Smooth muscle cell (in vitro differentiated cells): ENCODE results near the gene PHF1. TPM values are rescaled to one million over a fixed set of nuclear protein-coding genes. Genes with fewer than 3 reads are reported as not detected.

Experiments
- DNase-seq: peaks from one replicate; lab custom pipeline; 2025; ENCODE audit not compliant: unreplicated experiment; lab: John Stamatoyannopoulos, UW
- H2AFZ ChIP-seq: fragments of 200-600 bp; sonication (generic); 2 replicates; pipeline ENCODE4 v1.6.0; 2016; ENCODE audit warnings: antibody characterized with exemption, low read depth, mild to moderate bottlenecking
- H3F3A ChIP-seq: fragments of 200-600 bp; sonication (generic); 2 replicates; pipeline ENCODE4 v1.6.0; 2017; ENCODE audit warnings: antibody characterized with exemption, low read depth
- H3K27ac ChIP-seq: fragments of 200-600 bp; sonication (generic); 2 replicates; pipeline ENCODE4 v1.5.1; 2016; ENCODE audit warnings: low read depth, mild to moderate bottlenecking
- H3K27me3 ChIP-seq: fragments of 200-600 bp; sonication (generic); 2 replicates; pipeline ENCODE4 v1.6.1; 2016; ENCODE audit warnings: low read depth, mild to moderate bottlenecking
- H3K36me3 ChIP-seq: fragments of 200-600 bp; sonication (generic); 2 replicates; pipeline ENCODE4 v1.5.1; 2016; ENCODE audit warnings: low read depth
- H3K4me1 ChIP-seq: fragments of 200-600 bp; sonication (generic); 2 replicates; pipeline ENCODE4 v1.5.1; 2016; ENCODE audit warnings: low read depth
- H3K4me2 ChIP-seq: fragments of 200-600 bp; sonication (generic); 2 replicates; pipeline ENCODE4 v1.6.0; 2016; ENCODE audit warnings: mild to moderate bottlenecking
- H3K4me3 ChIP-seq: fragments of 200-600 bp; sonication (generic); 2 replicates; pipeline ENCODE4 v1.5.1; 2016; ENCODE audit warnings: mild to moderate bottlenecking
- H3K79me2 ChIP-seq: fragments of 200-600 bp; sonication (generic); 2 replicates; pipeline ENCODE4 v1.6.0; 2016; ENCODE audit warnings: low read depth, mild to moderate bottlenecking
- H3K9ac ChIP-seq: fragments of 200-600 bp; sonication (generic); 2 replicates; pipeline ENCODE4 v1.6.0; 2016; ENCODE audit warnings: low read depth
- H3K9me3 ChIP-seq: fragments of 200-600 bp; sonication (generic); replicated peaks from 2 replicates; pipeline ENCODE4 v1.5.1; 2016; ENCODE audit warnings: low read depth
- H4K20me1 ChIP-seq: fragments of 200-600 bp; sonication (generic); 2 replicates; pipeline ENCODE4 v1.6.0; 2016; ENCODE audit warnings: low read depth
- WGBS: methylation state at CpG from one replicate; pipeline ENCODE4 v1.1.7; 2016; ENCODE audit warnings: low lambda C conversion rate; 5-methylcytosine and 5-hydroxymethylcytosine counted together
- polyA plus RNA-seq: library from polyadenylated mRNA; unstranded; fragments of >200 nt; fragmentation: Nextera tagmentation; extraction: Ambion mirVana; gene quantifications from 2 replicates; pipeline ENCODE4 v1.2.1, GENCODE V29; 2016
- total RNA-seq: library from RNA; depleted of rRNA; stranded (reverse); fragments of >200 nt; gene quantifications from 2 replicates; pipeline ENCODE4 v1.2.3, GENCODE V29; 2014
- TF ChIP-seq, protein P1 (sequence below): fragments of 200-600 bp; sonication (generic); IDR thresholded peaks from 2 replicates; pipeline ENCODE4 v1.5.1; 2017; ENCODE audit warnings: borderline replicate concordance, mild to moderate bottlenecking, antibody characterized with exemption; ENCODE audit not compliant: insufficient read depth, poor library complexity, severe bottlenecking

Gene PHF1
- total and polyA plus RNA-seq, 2 experiments from 2014 or later: 36.9 to 39.3 TPM

DNA sequence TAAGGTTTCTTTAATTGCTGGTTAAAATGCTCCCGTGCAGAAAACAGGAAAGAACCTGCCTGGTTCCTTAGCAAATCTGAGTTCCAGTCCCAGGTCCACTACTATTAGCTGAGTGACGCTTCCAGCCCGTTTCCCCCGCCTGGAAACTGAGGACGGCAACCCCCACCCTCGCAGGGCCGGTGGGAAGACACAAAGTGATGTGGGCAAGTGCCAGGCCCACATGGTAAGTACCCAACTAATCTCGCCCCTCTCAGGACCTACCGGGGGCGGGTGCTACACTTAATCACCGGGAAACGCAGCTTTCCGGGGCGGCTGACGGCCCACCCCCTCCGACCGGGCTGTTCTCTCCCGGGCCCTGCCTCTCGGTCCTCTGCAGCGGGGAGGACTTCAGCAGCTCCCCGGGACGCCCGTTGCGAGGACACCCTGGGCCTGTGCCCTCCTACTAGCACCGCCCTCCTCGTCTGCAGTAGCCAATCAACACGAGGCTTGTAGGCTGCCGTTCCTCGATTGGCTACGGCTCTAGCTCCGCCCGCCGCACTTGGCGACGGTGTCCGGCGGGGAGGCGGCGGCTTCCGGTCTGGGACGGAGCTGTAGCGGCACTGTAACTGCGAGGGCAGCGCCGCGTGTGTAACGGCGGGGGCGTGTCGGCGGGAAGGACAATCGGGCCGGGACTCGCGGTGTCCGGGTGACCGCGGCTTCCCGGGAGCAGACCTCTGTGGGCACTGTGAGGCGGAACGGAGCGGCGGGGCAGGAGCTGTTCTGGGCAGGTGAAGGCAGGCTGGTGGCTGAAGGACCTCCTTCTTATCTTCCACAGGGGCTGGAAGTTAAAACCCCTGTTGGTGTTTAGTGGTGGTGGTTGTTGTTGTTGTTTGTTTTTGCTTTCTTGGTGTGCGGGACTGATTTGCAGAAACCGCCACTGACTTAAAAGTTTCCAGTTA is 43.5 kb downstream of the PHF1 start, which contains the start of gene ZBTB9:
Gene ZBTB9, plus strand, starts transcription at position 568 of the 938 bp plus-strand sequence. CDS start 525 bp downstream, outside the sequence.
- Histone ChIP-seq H4K20me1 (no peaks in the 10 kb centered on the region), H3F3A (peaks cover 5% of the 10 kb centered on the region), H3K9me3 (no peaks in the 10 kb centered on the region), H3K79me2 (peaks cover 18% of the 10 kb centered on the region), H3K36me3 (no peaks in the 10 kb centered on the region), H2AFZ (no peak within 1 kb of the TSS), H3K27ac (peak within 1 kb of the TSS; percentile 25), H3K4me2 (peak within 1 kb of the TSS; percentile 95), H3K4me1 (peaks cover 5% of the 10 kb centered on the region), H3K27me3 (no peaks in the 10 kb centered on the region), H3K9ac (peak within 1 kb of the TSS; percentile 72), H3K4me3 (peak within 1 kb of the TSS; percentile 89)
- WGBS: 1% methylated on average over 60 of the region's 65 CpGs
- DNase-seq: peak; percentile 77
- TF ChIP-seq, protein P1, sequence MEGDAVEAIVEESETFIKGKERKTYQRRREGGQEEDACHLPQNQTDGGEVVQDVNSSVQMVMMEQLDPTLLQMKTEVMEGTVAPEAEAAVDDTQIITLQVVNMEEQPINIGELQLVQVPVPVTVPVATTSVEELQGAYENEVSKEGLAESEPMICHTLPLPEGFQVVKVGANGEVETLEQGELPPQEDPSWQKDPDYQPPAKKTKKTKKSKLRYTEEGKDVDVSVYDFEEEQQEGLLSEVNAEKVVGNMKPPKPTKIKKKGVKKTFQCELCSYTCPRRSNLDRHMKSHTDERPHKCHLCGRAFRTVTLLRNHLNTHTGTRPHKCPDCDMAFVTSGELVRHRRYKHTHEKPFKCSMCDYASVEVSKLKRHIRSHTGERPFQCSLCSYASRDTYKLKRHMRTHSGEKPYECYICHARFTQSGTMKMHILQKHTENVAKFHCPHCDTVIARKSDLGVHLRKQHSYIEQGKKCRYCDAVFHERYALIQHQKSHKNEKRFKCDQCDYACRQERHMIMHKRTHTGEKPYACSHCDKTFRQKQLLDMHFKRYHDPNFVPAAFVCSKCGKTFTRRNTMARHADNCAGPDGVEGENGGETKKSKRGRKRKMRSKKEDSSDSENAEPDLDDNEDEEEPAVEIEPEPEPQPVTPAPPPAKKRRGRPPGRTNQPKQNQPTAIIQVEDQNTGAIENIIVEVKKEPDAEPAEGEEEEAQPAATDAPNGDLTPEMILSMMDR: no peak

DNA sequence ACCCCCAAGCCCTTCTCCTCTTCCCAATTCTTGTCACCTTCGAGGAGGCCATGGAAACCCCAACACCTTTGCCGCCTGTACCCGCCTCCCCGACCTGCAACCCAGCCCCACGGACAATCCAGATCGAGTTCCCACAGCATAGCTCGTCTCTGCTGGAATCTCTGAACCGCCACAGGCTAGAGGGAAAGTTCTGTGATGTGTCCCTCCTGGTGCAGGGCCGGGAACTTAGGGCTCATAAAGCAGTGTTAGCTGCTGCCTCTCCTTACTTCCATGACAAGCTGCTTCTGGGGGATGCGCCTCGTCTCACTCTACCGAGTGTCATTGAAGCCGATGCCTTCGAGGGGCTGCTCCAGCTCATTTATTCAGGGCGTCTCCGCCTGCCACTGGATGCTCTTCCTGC is 44.2 kb downstream of the PHF1 start:
- Histone ChIP-seq H3F3A (peaks cover 2% of the 10 kb centered on the region), H3K27me3 (no peaks in the 10 kb centered on the region), H3K4me2 (peak overlapping the region; percentile 95), H3K9me3 (no peaks in the 10 kb centered on the region), H4K20me1 (no peaks in the 10 kb centered on the region), H3K9ac (peak overlapping the region; percentile 36), H3K27ac (no peak overlapping the region), H2AFZ (no peak overlapping the region), H3K4me1 (peaks cover 5% of the 10 kb centered on the region), H3K4me3 (peak overlapping the region; percentile 89), H3K79me2 (peaks cover 18% of the 10 kb centered on the region), H3K36me3 (no peaks in the 10 kb centered on the region)
- no peak for DNase-seq
- WGBS: 59% methylated on average over 16 of the region's 16 CpGs
- TF ChIP-seq, protein P1: no peak

DNA sequence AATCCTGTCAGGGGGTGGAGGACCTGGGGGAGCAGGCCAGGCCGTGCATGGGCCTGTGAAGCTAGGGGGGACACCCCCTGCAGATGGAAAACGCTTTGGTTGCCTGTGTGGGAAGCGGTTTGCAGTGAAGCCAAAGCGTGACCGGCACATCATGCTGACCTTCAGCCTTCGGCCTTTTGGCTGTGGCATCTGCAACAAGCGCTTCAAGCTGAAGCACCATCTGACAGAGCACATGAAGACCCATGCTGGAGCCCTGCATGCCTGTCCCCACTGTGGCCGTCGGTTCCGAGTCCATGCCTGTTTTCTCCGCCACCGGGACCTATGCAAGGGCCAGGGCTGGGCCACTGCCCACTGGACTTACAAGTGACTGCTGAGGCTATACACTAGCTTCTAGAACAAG is 45.3 kb downstream of the PHF1 start:
- H3K36me3 ChIP-seq: no peaks in the 10 kb centered on the region
- H2AFZ ChIP-seq: no peak overlapping the region
- no peak overlapping the region for H3K9ac ChIP-seq
- DNase-seq: no peak
- H3K4me2 ChIP-seq: no peak overlapping the region
- WGBS: 95% methylated on average over 12 of the region's 12 CpGs
- peaks cover 5% of the 10 kb centered on the region for H3K4me1 ChIP-seq
- no peak overlapping the region for H3K4me3 ChIP-seq
- H3K9me3 ChIP-seq: no peaks in the 10 kb centered on the region
- H3F3A ChIP-seq: no peaks in the 10 kb centered on the region
- no peaks in the 10 kb centered on the region for H4K20me1 ChIP-seq
- TF ChIP-seq, protein P1: no peak
- no peak overlapping the region for H3K27ac ChIP-seq
- peaks cover 18% of the 10 kb centered on the region for H3K79me2 ChIP-seq
- no peaks in the 10 kb centered on the region for H3K27me3 ChIP-seq
